Stimulated activated CD8-positive, alpha-beta memory T cell treated with anti-CD3 and anti-CD28 coated beads, Interleukin-7, amount 100 ng/mL, for 1 hour (primary cell): Measurements from ENCODE around the gene NMD3.
"Not testable (repeated sequence)": the region's sequence is repeated elsewhere in the genome, so short reads cannot be mapped to it uniquely, and the experiment has no call there.

Source experiments
- DNase-seq, 2 donors: peaks; one replicate each; pipeline ENCODE4 v3.0.0-alpha.2; 2020; ENCODE audit warnings: low read depth in 2 of 2

NMD3 gene

GRCh38 chr3:161275919-161276318 is 54.8 kb downstream of the NMD3 start:
- no peak for DNase-seq

DNA sequence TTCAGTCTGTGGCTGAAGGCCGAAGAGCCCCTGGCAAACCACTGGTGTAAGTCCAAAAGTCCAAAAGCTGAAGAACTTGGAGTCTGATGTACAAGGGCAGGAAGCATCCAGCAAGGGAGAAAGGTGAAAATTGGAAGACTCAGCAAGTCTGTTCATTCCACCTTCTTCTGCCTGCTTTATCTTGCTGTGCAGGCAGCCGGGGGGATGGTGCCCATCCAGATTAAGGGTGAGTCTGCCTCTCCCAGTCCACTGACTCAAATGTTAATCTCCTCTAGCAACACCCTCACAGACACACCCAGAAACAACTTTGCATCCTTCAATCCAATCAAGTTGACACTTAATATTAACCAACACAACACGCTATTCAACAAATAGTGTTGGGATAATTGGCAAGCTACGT is 61.3 kb downstream of the NMD3 start:
- DNase-seq: not testable (repeated sequence)

GRCh38 chr3:161284989-161285388 is 63.9 kb downstream of the NMD3 start:
- no peak for DNase-seq

GRCh38 chr3:161289174-161289573 is 68.1 kb downstream of the NMD3 start:
- DNase-seq: no peak

DNA sequence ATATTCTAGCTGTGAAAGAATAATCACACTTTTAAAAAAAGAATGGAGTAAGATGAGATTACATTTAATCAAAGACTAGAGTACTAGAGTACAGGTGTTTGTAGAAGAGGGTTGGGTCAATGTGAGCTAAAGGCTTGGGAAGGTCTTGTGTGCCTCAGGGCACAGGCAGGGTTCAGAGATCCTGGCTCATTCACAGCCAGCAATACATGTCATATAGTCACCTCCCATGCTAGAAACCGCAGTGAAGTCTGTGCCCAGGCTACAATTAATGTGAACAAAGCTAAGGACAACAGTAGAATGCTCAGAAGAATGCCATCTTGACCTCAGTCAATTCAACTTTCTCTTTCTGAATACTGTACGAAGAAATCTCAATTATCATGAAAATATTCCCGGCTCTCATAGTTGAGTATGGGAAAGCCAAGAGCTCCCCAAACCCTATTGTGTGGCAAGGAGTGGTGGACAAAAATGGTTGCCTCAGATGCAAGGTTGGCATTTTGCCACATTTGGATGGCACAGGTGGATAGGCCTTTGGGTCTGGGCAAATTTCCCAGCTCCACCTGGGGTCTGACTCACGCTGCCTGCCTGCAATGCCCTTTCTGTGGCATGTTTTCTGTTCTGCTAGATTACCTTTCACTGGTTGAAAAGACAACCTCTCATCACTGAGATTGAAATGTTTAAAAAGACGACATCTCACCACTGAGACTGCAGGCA is 70.2 kb downstream of the NMD3 start:
- no peak for DNase-seq

DNA sequence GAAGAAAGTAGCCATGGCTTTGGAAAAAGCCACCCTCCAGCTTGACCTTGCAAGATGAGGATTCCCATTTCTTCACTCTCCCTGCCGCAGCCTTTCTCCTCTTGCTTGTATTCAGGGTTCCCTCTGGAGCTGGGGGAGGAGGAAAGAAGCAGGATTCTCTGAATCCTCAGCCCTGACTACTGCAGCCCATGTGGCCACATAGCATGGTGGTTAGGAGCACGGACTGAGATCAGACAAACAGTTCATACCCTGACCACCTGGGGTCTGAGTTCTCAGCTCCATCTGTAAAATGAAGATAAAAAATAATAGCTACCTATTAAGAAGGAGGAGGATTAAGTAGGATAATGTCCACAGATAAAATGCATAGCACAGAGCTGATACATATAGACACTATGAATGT is 72.3 kb downstream of the NMD3 start:
- no peak for DNase-seq

DNA sequence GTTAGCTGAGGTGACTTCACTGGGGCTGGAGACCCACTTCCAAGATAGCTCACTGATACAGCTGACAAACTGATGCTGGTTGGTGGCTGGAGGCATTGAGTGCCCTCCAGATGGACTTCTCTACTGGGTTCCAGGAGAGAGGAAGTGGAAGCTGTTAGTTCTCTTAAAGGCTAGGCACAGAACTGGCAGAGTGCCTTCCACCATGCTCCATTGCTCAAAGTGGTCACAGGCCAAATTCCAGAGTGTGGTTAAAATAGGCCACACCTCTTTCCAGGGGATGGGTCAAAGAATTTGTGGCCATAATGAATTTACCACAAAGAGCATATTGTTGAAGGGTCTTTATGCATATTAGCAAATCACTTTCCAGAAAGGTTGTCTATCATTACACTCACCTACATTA is 74.2 kb downstream of the NMD3 start:
- no peak for DNase-seq

- DNase-seq: no peak
These were observed 75.7 kb downstream of the NMD3 start for GRCh38 chr3:161296814-161297213.
